DOHH2 (cell line): ENCODE results near the gene ZNF93.

Source experiments
- EZH2phosphoT487 ChIP-seq: fragments of 200-600 bp; sonication (generic); IDR thresholded peaks from 2 replicates; pipeline ENCODE4 v1.6.1; 2017; ENCODE audit warnings: borderline replicate concordance, mild to moderate bottlenecking, antibody characterized with exemption, low read length, moderate library complexity, mixed read lengths
- TF ChIP-seq, protein P1 (sequence below): fragments of 200-600 bp; sonication (generic); IDR thresholded peaks from one replicate; pipeline ENCODE4 v1.5.1; 2014; ENCODE audit warnings: antibody characterized with exemption, mild to moderate bottlenecking, low read depth, low read length; ENCODE audit not compliant: poor library complexity, severe bottlenecking

DNA sequence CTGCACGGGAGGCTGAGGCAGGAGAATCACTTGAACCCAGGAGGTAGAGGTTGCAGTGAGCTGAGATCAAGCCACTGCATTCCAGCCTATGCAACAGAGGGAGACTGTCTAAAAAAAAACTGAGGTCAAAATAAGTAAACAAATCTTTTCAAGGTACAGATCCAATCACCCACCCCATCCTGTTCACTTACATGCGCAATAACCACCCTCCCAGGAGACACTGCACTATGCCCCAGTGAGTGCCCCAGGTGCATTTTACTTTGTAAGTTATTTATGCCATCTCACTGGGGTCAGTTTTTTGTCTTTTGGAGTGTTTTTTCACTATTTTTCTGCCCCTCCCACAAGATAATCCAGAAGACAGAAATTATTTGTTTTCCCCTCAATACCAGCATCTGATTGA is 42.0 kb upstream of the ZNF93 start:
- TF ChIP-seq, protein P1, sequence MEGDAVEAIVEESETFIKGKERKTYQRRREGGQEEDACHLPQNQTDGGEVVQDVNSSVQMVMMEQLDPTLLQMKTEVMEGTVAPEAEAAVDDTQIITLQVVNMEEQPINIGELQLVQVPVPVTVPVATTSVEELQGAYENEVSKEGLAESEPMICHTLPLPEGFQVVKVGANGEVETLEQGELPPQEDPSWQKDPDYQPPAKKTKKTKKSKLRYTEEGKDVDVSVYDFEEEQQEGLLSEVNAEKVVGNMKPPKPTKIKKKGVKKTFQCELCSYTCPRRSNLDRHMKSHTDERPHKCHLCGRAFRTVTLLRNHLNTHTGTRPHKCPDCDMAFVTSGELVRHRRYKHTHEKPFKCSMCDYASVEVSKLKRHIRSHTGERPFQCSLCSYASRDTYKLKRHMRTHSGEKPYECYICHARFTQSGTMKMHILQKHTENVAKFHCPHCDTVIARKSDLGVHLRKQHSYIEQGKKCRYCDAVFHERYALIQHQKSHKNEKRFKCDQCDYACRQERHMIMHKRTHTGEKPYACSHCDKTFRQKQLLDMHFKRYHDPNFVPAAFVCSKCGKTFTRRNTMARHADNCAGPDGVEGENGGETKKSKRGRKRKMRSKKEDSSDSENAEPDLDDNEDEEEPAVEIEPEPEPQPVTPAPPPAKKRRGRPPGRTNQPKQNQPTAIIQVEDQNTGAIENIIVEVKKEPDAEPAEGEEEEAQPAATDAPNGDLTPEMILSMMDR, result no peak
- no peak for TF ChIP-seq EZH2phosphoT487
